ENCODE measurements around the gene SCN10A.

The SCN10A gene

GRCh38 chr3:38650248-38650951, 165.6 kb downstream of the SCN10A start:
- DNase-seq: no peak

GRCh38 chr3:38649500-38650247, 166.3 kb downstream of the SCN10A start, which contains the start of gene SCN5A:
Gene SCN5A (minus strand): TSS chr3:38649687. CDS start chr3:38633307, 16,380 bp downstream.
- DNase-seq: peak in 3 of 4 experiments; percentile 12 to 19 (median 17)

- DNase-seq: no peak
These were observed 167.1 kb downstream of the SCN10A start for GRCh38 chr3:38648659-38649499.

- no peak for DNase-seq
These were observed 167.9 kb downstream of the SCN10A start for GRCh38 chr3:38648024-38648658.

- DNase-seq: no peak
These were observed 168.6 kb downstream of the SCN10A start for GRCh38 chr3:38647217-38647970.
